DND-41 (cell line): Measurements from ENCODE around the gene FGA.

Source experiments
- CTCF ChIP-seq: IDR thresholded peaks from 2 replicates; pipeline ENCODE4 v1.5.1; 2012; ENCODE audit warnings: borderline replicate concordance, low read length, moderate library complexity, mild to moderate bottlenecking; ENCODE audit not compliant: poor library complexity, severe bottlenecking; ENCODE audit errors: extremely low read depth
- EZH2 ChIP-seq: IDR thresholded peaks from 3 replicates; pipeline ENCODE4 v1.6.1; 2012; ENCODE audit warnings: borderline replicate concordance, low read depth, mild to moderate bottlenecking, moderate library complexity, low read length, inconsistent platforms; ENCODE audit not compliant: severe bottlenecking

DNA sequence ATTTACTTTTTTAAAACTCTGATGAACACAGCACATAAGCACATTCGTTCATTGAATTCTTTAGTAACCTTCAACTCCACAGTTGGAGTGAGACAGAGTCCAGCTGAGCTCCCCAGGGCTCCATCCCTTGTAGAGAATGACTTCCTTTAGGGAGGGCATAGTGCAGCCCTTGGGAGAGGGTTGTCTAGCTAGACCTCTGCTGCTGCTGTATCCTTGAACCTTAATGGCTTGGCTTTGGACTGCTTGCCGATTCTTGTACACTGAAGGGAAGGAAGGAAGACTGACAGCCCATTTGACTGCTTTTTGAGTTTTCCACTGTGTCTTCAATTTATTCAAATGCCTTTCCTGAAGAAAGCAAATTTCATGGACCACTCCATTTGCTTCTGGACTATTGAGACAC lies 41.3 kb upstream of the FGA start:
- no peak for TF ChIP-seq CTCF
- TF ChIP-seq EZH2 = no peak
